Stimulated activated memory B cell treated with anti-CD40 and anti-IgM and Interleukin-4, amounts not matched to agents 10 μg/mL and 1 μg/mL and 100 μg/mL, for 72 hours (primary cell): ENCODE data around the gene EHD2.
"Not testable (repeated sequence)": the region's sequence is repeated elsewhere in the genome, so short reads cannot be mapped to it uniquely, and the experiment has no call there.

ENCODE experiments used
- ATAC-seq: fragments of 150-1000 bp; cut with Tn5 transposase; 2 replicates; pipeline ENCODE4 v1.10.0; 2021
- H3K27ac Mint-ChIP-seq: one replicate; pipeline ENCODE4 v1.8.0; 2022; ENCODE audit warnings: mild to moderate bottlenecking, mixed read lengths
- H3K27me3 Mint-ChIP-seq: one replicate; pipeline ENCODE4 v1.8.0; 2022; ENCODE audit warnings: mixed read lengths
- H3K36me3 Mint-ChIP-seq: one replicate; pipeline ENCODE4 v1.8.0; 2022; ENCODE audit warnings: mixed read lengths
- H3K4me1 Mint-ChIP-seq: one replicate; pipeline ENCODE4 v1.8.0; 2022; ENCODE audit warnings: mixed read lengths
- H3K4me3 Mint-ChIP-seq: one replicate; pipeline ENCODE4 v1.8.0; 2022; ENCODE audit warnings: mild to moderate bottlenecking, moderate library complexity, mixed read lengths
- H3K9me3 Mint-ChIP-seq: one replicate; pipeline ENCODE4 v1.8.0; 2022; ENCODE audit warnings: mixed read lengths

EHD2 gene

DNA sequence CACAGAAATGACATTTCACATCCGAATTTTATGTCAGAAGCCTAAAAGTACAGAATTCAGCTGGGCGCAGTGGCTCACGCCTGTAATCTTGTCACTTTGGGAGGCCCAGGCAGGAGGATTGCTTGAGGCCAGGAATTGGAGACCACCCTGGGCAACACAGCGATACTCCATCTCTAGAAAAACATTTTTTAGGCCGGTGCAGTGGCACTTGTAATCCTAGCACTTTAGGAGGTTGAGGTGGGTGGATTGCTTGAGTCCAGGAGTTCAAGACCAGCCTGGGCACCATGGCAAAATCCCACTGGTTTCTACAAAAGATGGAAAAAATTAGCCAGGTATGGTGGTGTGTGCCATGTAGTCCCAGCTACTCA lies 47.4 kb downstream of the EHD2 start:
- Mint-ChIP-seq H3K4me1 (peaks cover 28% of the 10 kb centered on the region), H3K27ac (no peak overlapping the region), H3K4me3 (no peak overlapping the region), H3K36me3 (peaks cover 36% of the 10 kb centered on the region), H3K27me3 (no peaks in the 10 kb centered on the region), H3K9me3 (peaks cover 7% of the 10 kb centered on the region)
- ATAC-seq, result no peak

DNA sequence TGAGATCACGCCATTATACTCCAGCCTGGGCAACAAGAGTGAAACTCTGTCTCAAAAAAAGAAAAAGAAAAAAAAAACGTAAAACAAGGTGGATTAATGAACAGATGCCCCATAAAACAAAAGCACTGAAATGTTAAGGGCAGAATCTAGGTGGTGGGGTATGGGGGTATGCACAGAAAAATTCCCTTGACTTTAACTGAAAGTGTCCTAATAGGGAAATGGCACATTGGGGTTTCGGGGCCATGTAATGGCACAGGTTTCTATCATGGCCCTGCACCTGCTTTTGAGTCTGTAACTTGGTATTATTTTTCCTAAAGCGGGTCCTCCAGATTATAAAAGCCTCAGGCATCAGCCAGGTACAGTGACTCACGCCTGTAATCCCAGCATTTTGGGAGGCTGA lies 48.3 kb downstream of the EHD2 start:
- H3K27me3 Mint-ChIP-seq, result no peaks in the 10 kb centered on the region
- ATAC-seq, result peak; percentile 78
- H3K4me1 Mint-ChIP-seq, result peaks cover 29% of the 10 kb centered on the region
- peak overlapping the region; percentile 21 for H3K4me3 Mint-ChIP-seq
- peaks cover 29% of the 10 kb centered on the region for H3K36me3 Mint-ChIP-seq
- H3K9me3 Mint-ChIP-seq, result peaks cover 7% of the 10 kb centered on the region
- H3K27ac Mint-ChIP-seq, result peak overlapping the region; percentile 78

DNA sequence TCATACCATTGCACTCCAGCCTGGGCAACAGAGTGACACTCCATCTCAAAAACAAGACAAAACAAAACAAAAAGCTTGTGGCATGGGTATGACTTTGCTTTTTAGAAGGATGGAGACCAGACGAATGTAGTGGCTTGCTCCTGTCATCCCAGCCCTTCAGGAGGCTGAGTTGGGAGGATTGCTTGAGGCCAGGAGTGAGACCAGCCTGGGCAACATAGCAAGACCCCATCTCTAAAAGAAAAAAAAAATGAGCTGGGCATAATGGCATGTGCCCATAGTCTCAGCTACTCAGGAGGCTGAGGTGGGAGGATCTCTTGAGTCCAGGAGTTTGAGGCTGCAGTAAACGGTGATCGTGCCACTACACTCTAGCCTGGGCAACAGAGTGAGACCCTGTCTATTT lies 48.9 kb downstream of the EHD2 start:
- no peak overlapping the region for H3K4me3 Mint-ChIP-seq
- H3K27ac Mint-ChIP-seq, result peak overlapping the region; percentile 78

GRCh38 chr19:47762615-47763308 lies 49.5 kb downstream of the EHD2 start:
- H3K4me1 Mint-ChIP-seq, result peaks cover 29% of the 10 kb centered on the region
- no peaks in the 10 kb centered on the region for H3K27me3 Mint-ChIP-seq

More for the DNA sequence above, 48.9 kb downstream of the EHD2 start:
- H3K9me3 Mint-ChIP-seq, result peaks cover 4% of the 10 kb centered on the region
- H3K36me3 Mint-ChIP-seq, result peaks cover 24% of the 10 kb centered on the region
- H3K4me1 Mint-ChIP-seq, result peaks cover 29% of the 10 kb centered on the region
- no peaks in the 10 kb centered on the region for H3K27me3 Mint-ChIP-seq
- ATAC-seq, result no peak

DNA sequence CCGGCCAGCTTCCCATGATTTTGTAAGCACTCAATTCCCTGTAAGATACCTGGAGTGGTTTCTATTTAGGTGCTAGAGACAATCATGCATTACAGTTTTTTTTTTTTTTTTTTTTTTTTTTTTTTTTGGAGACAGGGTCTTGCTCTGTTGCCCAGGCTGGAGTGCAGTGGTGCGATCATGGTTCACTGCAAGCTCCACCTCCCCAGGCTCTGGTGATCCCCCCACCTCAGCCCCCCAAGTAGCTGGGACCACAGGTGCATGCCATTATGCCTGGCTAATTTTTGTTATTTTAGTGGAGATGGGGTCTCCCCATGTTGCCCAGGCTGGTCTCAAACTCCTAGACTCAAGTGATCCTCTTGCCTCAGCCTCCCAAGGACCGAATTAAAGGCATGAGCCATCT lies 51.5 kb downstream of the EHD2 start:
- H3K36me3 Mint-ChIP-seq, ATAC-seq, H3K9me3 Mint-ChIP-seq, H3K27ac Mint-ChIP-seq, H3K4me3 Mint-ChIP-seq, H3K27me3 Mint-ChIP-seq: not testable (repeated sequence)
- peaks cover 32% of the 10 kb centered on the region for H3K4me1 Mint-ChIP-seq

More at GRCh38 chr19:47762615-47763308, 49.5 kb downstream of the EHD2 start:
- H3K36me3 Mint-ChIP-seq, result peaks cover 17% of the 10 kb centered on the region
- peaks cover 4% of the 10 kb centered on the region for H3K9me3 Mint-ChIP-seq
- peak overlapping the region; percentile 78 for H3K27ac Mint-ChIP-seq
- ATAC-seq, result no peak
- H3K4me3 Mint-ChIP-seq, result no peak overlapping the region

- Mint-ChIP-seq H3K36me3 (no peaks in the 10 kb centered on the region), H3K4me1 (peaks cover 27% of the 10 kb centered on the region), H3K9me3 (peaks cover 3% of the 10 kb centered on the region), H3K27ac (no peak overlapping the region), H3K4me3 (no peak overlapping the region), H3K27me3 (no peaks in the 10 kb centered on the region)
- peak; percentile 65 for ATAC-seq
These were observed 52.5 kb downstream of the EHD2 start for GRCh38 chr19:47765523-47766358.

DNA sequence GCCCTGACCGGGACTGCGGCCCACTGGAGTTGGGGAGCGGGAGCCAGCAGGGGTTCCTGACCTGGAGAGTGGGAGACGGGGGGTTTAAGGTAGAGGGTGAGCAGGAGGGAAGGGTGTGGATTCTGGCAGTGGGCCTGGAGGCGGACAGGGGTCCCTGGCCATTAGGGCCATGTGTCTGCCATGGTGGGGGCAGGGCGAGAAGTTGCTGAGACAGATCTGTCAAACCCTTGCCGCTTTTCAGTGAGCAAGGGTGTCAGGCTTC lies 53.1 kb downstream of the EHD2 start:
- no peak overlapping the region for H3K4me3 Mint-ChIP-seq
- peaks cover 21% of the 10 kb centered on the region for H3K4me1 Mint-ChIP-seq
- peaks cover 3% of the 10 kb centered on the region for H3K9me3 Mint-ChIP-seq
- H3K27me3 Mint-ChIP-seq, result no peaks in the 10 kb centered on the region
- no peaks in the 10 kb centered on the region for H3K36me3 Mint-ChIP-seq
- H3K27ac Mint-ChIP-seq, result no peak overlapping the region
- no peak for ATAC-seq

- Mint-ChIP-seq H3K4me1 (peaks cover 18% of the 10 kb centered on the region), H3K36me3 (no peaks in the 10 kb centered on the region), H3K27ac (no peak overlapping the region), H3K9me3 (peaks cover 3% of the 10 kb centered on the region), H3K27me3 (no peaks in the 10 kb centered on the region), H3K4me3 (no peak overlapping the region)
- ATAC-seq, result no peak
These were observed 53.4 kb downstream of the EHD2 start for GRCh38 chr19:47766670-47767069.

- no peak overlapping the region for H3K4me3 Mint-ChIP-seq
- H3K27me3 Mint-ChIP-seq, result no peaks in the 10 kb centered on the region
- peaks cover 12% of the 10 kb centered on the region for H3K4me1 Mint-ChIP-seq
- ATAC-seq, result no peak
- no peaks in the 10 kb centered on the region for H3K36me3 Mint-ChIP-seq
- peaks cover 3% of the 10 kb centered on the region for H3K9me3 Mint-ChIP-seq
- H3K27ac Mint-ChIP-seq, result no peak overlapping the region
These were observed 54.1 kb downstream of the EHD2 start for GRCh38 chr19:47767349-47767748.

- H3K4me1 Mint-ChIP-seq, result peaks cover 12% of the 10 kb centered on the region
- ATAC-seq, result no peak
- peaks cover 3% of the 10 kb centered on the region for H3K9me3 Mint-ChIP-seq
These were observed 55.4 kb downstream of the EHD2 start for GRCh38 chr19:47768604-47769003.

DNA sequence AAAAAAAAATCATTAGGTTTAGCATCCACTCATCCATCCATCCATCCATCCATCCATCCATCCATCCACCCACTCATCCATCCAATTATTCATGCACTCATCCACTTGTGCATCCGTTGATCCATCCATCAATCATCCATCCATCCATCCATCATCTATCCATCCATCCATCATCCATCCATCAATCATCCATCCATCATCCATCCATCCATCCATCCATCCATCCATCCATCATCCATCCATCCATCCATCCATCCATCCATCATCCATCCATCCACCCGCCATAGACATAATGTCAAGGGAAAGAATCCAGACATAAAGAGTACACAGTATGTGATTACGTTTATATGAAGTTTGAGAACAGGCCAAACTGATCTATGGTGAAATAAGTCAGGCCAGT lies 56.3 kb downstream of the EHD2 start:
- Mint-ChIP-seq H3K9me3 (peaks cover 3% of the 10 kb centered on the region), H3K4me3 (no peak overlapping the region), H3K4me1 (peaks cover 12% of the 10 kb centered on the region), H3K36me3 (no peaks in the 10 kb centered on the region), H3K27me3 (no peaks in the 10 kb centered on the region), H3K27ac (no peak overlapping the region)
- no peak for ATAC-seq

More at GRCh38 chr19:47768604-47769003, 55.4 kb downstream of the EHD2 start:
- H3K4me3 Mint-ChIP-seq, result no peak overlapping the region
- H3K27me3 Mint-ChIP-seq, result no peaks in the 10 kb centered on the region
- H3K36me3 Mint-ChIP-seq, result no peaks in the 10 kb centered on the region
- H3K27ac Mint-ChIP-seq, result no peak overlapping the region

GRCh38 chr19:47771291-47771690 lies 58.1 kb downstream of the EHD2 start:
- not testable (repeated sequence) for H3K9me3 Mint-ChIP-seq, H3K27me3 Mint-ChIP-seq, H3K4me1 Mint-ChIP-seq, ATAC-seq, H3K4me3 Mint-ChIP-seq, H3K27ac Mint-ChIP-seq, H3K36me3 Mint-ChIP-seq

DNA sequence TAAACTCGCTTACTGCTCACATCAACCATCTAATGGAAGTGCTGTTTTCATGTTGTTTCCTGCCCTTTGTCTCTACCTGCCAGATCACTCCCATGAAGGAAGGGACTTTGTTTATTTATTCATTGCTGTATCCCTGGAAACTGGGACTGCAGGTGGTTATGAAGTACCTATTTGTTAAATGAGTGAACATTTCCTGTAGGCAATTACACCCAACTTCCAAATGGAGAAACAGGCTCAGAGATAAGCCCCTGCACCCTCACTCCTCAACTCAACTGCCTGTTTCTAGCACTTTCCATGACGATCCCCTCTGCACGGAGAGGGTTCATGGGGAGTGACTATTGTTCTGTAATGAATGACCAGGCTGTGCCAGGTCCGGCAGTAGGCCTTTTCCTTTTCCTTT lies 63.3 kb downstream of the EHD2 start:
- Mint-ChIP-seq H3K4me3 (no peak overlapping the region), H3K9me3 (no peaks in the 10 kb centered on the region), H3K27ac (no peak overlapping the region), H3K4me1 (peaks cover 33% of the 10 kb centered on the region), H3K27me3 (no peaks in the 10 kb centered on the region), H3K36me3 (peaks cover 7% of the 10 kb centered on the region)
- no peak for ATAC-seq

- Mint-ChIP-seq H3K36me3 (peaks cover 15% of the 10 kb centered on the region), H3K4me1 (peaks cover 35% of the 10 kb centered on the region), H3K27ac (peak overlapping the region; percentile 95), H3K4me3 (peak overlapping the region; percentile 95)
- H3K27me3 Mint-ChIP-seq, H3K9me3 Mint-ChIP-seq, ATAC-seq: not testable (repeated sequence)
These were observed 64.2 kb downstream of the EHD2 start for GRCh38 chr19:47777245-47778048.
